Measurements from ENCODE around the gene OR2L3. TPM values are rescaled to one million over a fixed set of nuclear protein-coding genes. Genes with fewer than 3 reads are reported as not detected.

The OR2L3 gene, protein sequence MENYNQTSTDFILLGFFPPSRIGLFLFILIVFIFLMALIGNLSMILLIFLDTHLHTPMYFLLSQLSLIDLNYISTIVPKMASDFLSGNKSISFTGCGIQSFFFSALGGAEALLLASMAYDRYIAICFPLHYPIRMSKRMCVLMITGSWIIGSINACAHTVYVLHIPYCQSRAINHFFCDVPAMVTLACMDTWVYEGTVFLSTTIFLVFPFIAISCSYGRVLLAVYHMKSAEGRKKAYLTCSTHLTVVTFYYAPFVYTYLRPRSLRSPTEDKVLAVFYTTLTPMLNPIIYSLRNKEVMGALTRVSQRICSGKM
- total RNA-seq (2014; rRNA removed; shearing (Covaris generic)) = 0.15 TPM in 1 of 2 replicates, not detected in the other
- total RNA-seq (2022) = not detected in 2 replicates
- percentile 7 among the genes with signal in this experiment for Bru-seq, nascent RNA
- BruChase-seq, experiment 1, labeled RNA remaining after a 6-hour chase = not detected
- percentile 13 among the genes with signal in this experiment for BruChase-seq, experiment 2, labeled RNA remaining after a 2-hour chase
- long read RNA-seq = 0 reads

DNA sequence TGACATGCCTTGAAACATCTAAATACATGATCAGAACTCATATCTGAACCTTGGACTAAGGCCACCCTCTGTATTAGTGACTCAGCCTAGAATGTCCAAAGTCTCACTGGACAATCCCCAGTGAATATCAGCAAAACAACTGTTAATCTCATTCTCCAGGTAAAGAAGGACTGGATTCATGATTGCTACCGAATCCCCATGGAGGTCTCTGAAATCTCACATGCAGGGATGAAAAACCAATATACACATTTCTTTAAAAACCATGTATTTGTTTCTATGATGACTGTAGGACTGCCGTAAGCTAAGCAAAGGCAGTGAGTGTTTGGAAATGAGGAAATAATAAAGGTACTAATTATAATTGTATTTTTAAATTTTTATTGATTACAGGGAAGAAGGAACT, at the start of gene OR2L3:
TSS of gene OR2L3 (plus strand) at position 301 of the 400 bp plus-strand sequence. CDS start 13,846 bp downstream, outside the sequence.
- POLR2A ChIA-PET = no interaction called here

GRCh38 chr1:247998811-247999210, 47.8 kb upstream of the OR2L3 start:
- H2AFZ ChIP-seq (ENCODE audit: low read length) = no peak overlapping the region
- no peaks in the 10 kb centered on the region for H3K9me3 ChIP-seq (ENCODE audit: low read length)
- TF ChIP-seq EZH2phosphoT487 (IDR thresholded peaks at IDR 0.05; ENCODE audit: borderline replicate concordance, low read depth, low read length) = no peak
- TF ChIP-seq CTCF (conservative IDR thresholded peaks at IDR 0.05; ENCODE audit: low read length) = no peak
- H4K20me1 ChIP-seq (ENCODE audit: insufficient read depth, low read length) = no peaks in the 10 kb centered on the region
- intact Hi-C loops (cut with micrococcal nuclease; ENCODE audit: unreplicated experiment) = no loop called here
- no peak overlapping the region for H3K4me2 ChIP-seq (ENCODE audit: low read length)
- H3K9me2 ChIP-seq (ENCODE audit: insufficient read depth, low read length) = no peaks in the 10 kb centered on the region
- no TSS peak for BruUV-seq (replicated peaks)
- DNase-seq (ENCODE audit: low spot score) = no peak
- no peaks in the 10 kb centered on the region for H3K79me2 ChIP-seq (ENCODE audit: insufficient read depth, low read depth, low read length)
- no peaks in the 10 kb centered on the region for H3K36me3 ChIP-seq (ENCODE audit: insufficient read depth, low read length)
- no peak overlapping the region for H3K27ac ChIP-seq (ENCODE audit: low read depth, low read length, poor library complexity, severe bottlenecking)
- ChIA-PET POLR2A (no interaction called here), CTCF (ENCODE audit: unreplicated experiment) (no interaction called here)
- H3K4me1 ChIP-seq (ENCODE audit: insufficient read depth, low read length, poor library complexity, severe bottlenecking) = no peaks in the 10 kb centered on the region
- H3K4me3 ChIP-seq (ENCODE audit: low read depth, low read length, poor library complexity, severe bottlenecking) = no peak overlapping the region

More for the DNA sequence above, at the start of gene OR2L3:
- Histone ChIP-seq H3K36me3 (ENCODE audit: insufficient read depth, low read length) (no peaks in the 10 kb centered on the region), H3K9me3 (ENCODE audit: low read length) (no peaks in the 10 kb centered on the region), H2AFZ (ENCODE audit: low read length) (no peak within 1 kb of the TSS), H3K9me2 (ENCODE audit: insufficient read depth, low read length) (no peaks in the 10 kb centered on the region), H3K27ac (ENCODE audit: low read depth, low read length, poor library complexity, severe bottlenecking) (no peak within 1 kb of the TSS), H3K4me1 (ENCODE audit: insufficient read depth, low read length, poor library complexity, severe bottlenecking) (no peaks in the 10 kb centered on the region), H3K4me2 (ENCODE audit: low read length) (no peak within 1 kb of the TSS), H3K4me3 (ENCODE audit: low read depth, low read length, poor library complexity, severe bottlenecking) (no peak within 1 kb of the TSS), H4K20me1 (ENCODE audit: insufficient read depth, low read length) (no peaks in the 10 kb centered on the region), H3K79me2 (ENCODE audit: insufficient read depth, low read depth, low read length) (no peaks in the 10 kb centered on the region)
- intact Hi-C loops (cut with micrococcal nuclease; ENCODE audit: unreplicated experiment) = no loop called here
- TF ChIP-seq CTCF (conservative IDR thresholded peaks at IDR 0.05; ENCODE audit: low read length) = no peak
- TF ChIP-seq EZH2phosphoT487 (IDR thresholded peaks at IDR 0.05; ENCODE audit: borderline replicate concordance, low read depth, low read length) = no peak
- BruUV-seq (replicated peaks) = no TSS peak
- CTCF ChIA-PET (ENCODE audit: unreplicated experiment) = no interaction called here
- DNase-seq (ENCODE audit: low spot score) = no peak

DNA sequence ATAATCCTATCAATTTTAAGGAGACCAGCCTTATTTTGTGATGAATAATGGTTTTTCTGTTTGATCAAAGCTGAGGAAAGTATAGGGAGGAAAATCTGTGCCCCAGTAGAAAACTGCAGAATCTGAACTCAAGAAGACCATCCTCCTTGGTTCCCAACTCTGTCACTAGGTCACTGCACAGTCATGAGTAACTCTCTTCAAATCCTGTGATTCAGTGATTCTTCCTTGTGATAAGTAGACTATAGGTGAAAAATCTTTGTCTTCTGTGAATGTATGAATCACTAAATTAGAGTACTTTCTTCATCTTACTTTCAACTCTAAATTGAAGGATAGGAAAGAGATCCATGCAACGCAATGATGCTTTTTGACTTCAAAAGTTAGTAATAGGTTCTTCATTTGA, 46.5 kb upstream of the OR2L3 start:
- ChIA-PET POLR2A (interaction anchor here (0.7 kb wide), 1 partner anchor 462 kb away, joined by 3 read pairs; no protein-coding TSS in a partner anchor), CTCF (ENCODE audit: unreplicated experiment) (no interaction called here)
- no peaks in the 10 kb centered on the region for H3K9me3 ChIP-seq (ENCODE audit: low read length)
- no peak overlapping the region for H3K27ac ChIP-seq (ENCODE audit: low read depth, low read length, poor library complexity, severe bottlenecking)
- no peaks in the 10 kb centered on the region for H3K9me2 ChIP-seq (ENCODE audit: insufficient read depth, low read length)
- intact Hi-C loops (cut with micrococcal nuclease; ENCODE audit: unreplicated experiment) = no loop called here
- no peaks in the 10 kb centered on the region for H3K4me1 ChIP-seq (ENCODE audit: insufficient read depth, low read length, poor library complexity, severe bottlenecking)
- no peaks in the 10 kb centered on the region for H3K36me3 ChIP-seq (ENCODE audit: insufficient read depth, low read length)
- no TSS peak for BruUV-seq (replicated peaks)
- no peaks in the 10 kb centered on the region for H3K79me2 ChIP-seq (ENCODE audit: insufficient read depth, low read depth, low read length)
- DNase-seq (ENCODE audit: low spot score) = no peak
- no peak overlapping the region for H3K4me2 ChIP-seq (ENCODE audit: low read length)
- no peak overlapping the region for H2AFZ ChIP-seq (ENCODE audit: low read length)
- no peak overlapping the region for H3K4me3 ChIP-seq (ENCODE audit: low read depth, low read length, poor library complexity, severe bottlenecking)
- TF ChIP-seq EZH2phosphoT487 (IDR thresholded peaks at IDR 0.05; ENCODE audit: borderline replicate concordance, low read depth, low read length) = no peak
- TF ChIP-seq CTCF (conservative IDR thresholded peaks at IDR 0.05; ENCODE audit: low read length) = no peak
- H4K20me1 ChIP-seq (ENCODE audit: insufficient read depth, low read length) = no peaks in the 10 kb centered on the region

Data from OCI-LY7 (cell line).